Upper lobe of left lung (tissue), 4 donors: ENCODE results near the gene FGF2.

Experiments used
- CTCF ChIP-seq, 6 experiments: fragments of 450-650 bp in 4 of 6; fragments of 200-600 bp in 2 of 6; sonication (generic) in 2 of 6; IDR thresholded peaks; one replicate each; pipeline ENCODE4 v1.5.1; 2016 to 2019; ENCODE audit warnings: antibody characterized with exemption in 6 of 6
- POLR2A ChIP-seq, 4 donors: fragments of 450-650 bp; IDR thresholded peaks; one replicate each; pipeline ENCODE4 v1.5.1; 2016 to 2017; ENCODE audit warnings: antibody characterized with exemption in 4 of 4, mild to moderate bottlenecking in 2 of 4
- POLR2AphosphoS5 ChIP-seq, 2 donors: sonication (generic); formaldehyde crosslinking; IDR thresholded peaks; one replicate each; pipeline ENCODE4 v1.5.1; 2017; ENCODE audit warnings: antibody characterized with exemption in 2 of 2

GRCh38 chr4:122899682-122900081 is 73.1 kb downstream of the FGF2 start:
- TF ChIP-seq CTCF (IDR thresholded peaks at IDR 0.05) (no peak), POLR2AphosphoS5 (IDR thresholded peaks at IDR 0.05) (no peak), POLR2A (IDR thresholded peaks at IDR 0.05) (no peak)
